GM10266 (cell line): ENCODE results near the gene EIF3L.

Experiments
- DNase-seq: peaks from one replicate; pipeline ENCODE4 v3.0.0; 2012; ENCODE audit errors: extremely low spot score
- TF ChIP-seq, protein P1 (sequence below): IDR thresholded peaks from 2 replicates; pipeline ENCODE4 v1.5.1; 2012; ENCODE audit warnings: mild to moderate bottlenecking, low read depth; ENCODE audit not compliant: control insufficient read depth, insufficient read depth; ENCODE audit errors: missing control alignments

The EIF3L gene

DNA sequence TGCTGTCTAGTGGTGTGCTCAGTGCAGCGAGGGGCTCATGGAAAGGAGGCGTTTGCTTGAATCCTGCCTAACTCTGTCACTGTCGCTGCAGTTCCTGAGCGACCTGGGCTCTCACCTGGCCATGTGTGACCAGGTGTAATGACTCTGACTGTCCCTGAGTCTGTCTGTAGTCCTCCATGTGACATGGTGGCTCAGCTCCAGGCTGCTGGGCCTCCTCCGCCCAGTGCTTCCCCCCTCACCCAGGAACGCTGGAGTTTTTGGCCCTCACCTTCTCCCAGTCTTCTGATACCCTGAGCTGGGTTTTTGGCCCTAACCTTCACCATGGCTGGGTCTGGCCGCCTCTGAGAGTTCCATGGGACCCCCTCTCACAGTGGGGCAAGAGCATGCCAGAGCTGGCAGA is 77.1 kb downstream of the EIF3L start:
- TF ChIP-seq, protein P1, sequence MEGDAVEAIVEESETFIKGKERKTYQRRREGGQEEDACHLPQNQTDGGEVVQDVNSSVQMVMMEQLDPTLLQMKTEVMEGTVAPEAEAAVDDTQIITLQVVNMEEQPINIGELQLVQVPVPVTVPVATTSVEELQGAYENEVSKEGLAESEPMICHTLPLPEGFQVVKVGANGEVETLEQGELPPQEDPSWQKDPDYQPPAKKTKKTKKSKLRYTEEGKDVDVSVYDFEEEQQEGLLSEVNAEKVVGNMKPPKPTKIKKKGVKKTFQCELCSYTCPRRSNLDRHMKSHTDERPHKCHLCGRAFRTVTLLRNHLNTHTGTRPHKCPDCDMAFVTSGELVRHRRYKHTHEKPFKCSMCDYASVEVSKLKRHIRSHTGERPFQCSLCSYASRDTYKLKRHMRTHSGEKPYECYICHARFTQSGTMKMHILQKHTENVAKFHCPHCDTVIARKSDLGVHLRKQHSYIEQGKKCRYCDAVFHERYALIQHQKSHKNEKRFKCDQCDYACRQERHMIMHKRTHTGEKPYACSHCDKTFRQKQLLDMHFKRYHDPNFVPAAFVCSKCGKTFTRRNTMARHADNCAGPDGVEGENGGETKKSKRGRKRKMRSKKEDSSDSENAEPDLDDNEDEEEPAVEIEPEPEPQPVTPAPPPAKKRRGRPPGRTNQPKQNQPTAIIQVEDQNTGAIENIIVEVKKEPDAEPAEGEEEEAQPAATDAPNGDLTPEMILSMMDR = no peak

DNA sequence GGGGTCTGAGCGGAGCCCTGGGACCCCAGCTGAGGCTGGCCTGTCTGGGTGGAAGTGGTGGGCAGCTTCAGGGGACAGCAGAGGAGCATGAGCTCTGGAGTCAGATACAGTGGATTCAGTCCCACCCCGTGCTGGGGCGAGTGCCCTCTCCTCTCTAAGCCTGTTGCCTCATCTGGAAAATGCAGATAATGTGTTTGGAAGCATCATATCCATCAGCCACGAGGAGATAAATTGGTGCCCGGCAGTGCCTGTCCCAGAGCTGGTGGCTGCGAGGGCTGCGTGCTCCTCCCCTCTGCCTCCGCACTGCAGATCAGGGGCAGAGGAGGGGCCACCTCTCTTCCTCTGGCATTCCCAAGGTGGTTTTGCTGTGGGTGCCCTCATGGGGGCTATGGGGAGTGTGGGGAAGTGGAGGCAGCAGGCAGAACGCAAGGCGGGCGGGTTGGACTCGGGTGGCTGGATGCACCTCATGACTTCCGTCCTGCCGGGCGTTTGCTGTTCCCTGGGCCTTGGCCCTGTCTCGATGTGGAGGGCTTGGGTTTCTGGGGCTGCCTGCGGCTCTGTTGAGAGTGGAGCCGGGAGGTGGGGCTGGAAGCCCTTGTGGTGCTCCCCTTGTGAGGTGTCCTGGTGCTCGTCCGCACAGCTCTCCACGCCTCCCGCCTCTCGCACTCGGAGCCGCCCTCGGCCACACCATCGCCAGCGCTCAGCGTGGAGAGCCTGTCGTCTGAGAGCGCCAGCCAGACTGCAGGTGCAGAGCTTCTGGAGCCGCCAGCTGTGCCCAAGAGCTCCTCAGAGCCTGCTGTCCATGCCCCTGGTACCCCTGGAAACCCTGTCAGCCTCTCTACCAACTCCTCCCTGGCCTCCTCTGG is 77.8 kb downstream of the EIF3L start:
- DNase-seq = no peak
- TF ChIP-seq, protein P1 = no peak

More for the DNA sequence above, 77.1 kb downstream of the EIF3L start:
- DNase-seq = no peak

DNA sequence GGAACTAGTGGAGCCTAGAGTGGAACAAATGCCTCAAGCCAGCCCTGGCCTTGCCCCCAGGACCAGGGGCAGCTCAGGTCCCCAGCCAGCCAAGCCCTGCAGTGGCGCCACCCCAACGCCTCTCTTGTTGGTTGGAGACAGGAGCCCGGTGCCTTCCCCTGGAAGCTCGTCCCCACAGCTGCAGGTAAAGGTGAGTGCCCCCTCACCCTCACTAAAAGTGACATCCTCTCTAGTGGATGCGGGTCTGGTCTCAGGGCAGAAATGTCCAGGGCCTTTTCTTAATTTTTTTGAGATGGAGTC is 78.4 kb downstream of the EIF3L start:
- TF ChIP-seq, protein P1 = no peak
- DNase-seq = no peak

DNA sequence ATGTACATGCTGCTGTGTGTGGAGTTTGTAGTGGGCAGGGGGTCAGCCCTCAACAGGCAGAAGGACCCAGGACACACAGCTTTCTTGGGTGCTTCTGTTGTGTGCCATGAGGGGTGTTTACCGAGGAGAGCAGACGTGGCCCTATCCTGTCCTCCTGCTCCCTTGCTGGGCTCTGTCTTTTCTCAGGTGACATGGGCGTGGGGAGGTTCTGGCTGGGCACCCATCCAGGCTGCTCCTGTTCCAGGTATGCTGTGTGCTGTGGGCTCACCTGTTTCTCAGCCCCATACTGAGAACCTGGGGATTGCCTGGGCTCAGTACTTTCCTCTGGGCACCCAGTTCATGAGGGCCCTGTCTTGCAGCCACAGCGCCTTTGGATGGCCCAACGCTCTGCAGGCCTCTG is 80.2 kb downstream of the EIF3L start:
- TF ChIP-seq, protein P1 = no peak

DNA sequence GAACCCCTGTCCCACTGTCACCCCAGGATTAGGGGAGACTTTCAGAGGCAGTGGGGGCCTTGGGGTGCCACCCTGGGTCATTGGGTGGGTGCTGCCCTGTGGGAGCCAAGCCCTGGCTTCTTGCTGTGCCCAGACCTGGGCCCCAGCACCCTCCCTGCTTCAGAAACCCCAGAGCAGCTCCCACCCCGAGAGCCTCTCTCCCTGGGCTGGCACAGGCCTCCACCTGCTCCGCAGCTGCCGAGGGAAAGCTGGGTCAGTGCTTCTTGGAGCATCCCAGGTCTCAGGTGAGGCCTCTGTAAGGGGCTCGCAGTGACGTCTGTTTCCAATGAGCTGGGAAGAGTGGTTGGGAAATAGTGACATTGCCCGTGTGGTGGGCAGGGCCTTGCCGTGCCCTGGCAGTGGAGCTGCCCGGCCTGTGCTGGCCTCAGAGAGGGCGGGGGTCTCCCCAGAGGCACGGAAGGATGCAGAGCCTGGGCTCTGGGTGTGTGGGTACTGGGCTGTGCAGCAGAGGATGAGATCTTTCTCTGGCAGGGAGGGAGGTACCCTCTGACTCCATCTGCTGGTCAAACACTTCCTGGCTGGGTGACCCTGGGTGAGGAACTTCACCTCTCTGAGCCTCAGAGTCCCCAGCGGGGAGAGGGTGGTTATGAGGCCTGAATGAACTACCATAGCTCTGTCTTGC is 81.2 kb downstream of the EIF3L start:
- peak; percentile 55 for DNase-seq
- TF ChIP-seq, protein P1 = peak; percentile 35

More for the DNA sequence above, 80.2 kb downstream of the EIF3L start:
- no peak for DNase-seq

DNA sequence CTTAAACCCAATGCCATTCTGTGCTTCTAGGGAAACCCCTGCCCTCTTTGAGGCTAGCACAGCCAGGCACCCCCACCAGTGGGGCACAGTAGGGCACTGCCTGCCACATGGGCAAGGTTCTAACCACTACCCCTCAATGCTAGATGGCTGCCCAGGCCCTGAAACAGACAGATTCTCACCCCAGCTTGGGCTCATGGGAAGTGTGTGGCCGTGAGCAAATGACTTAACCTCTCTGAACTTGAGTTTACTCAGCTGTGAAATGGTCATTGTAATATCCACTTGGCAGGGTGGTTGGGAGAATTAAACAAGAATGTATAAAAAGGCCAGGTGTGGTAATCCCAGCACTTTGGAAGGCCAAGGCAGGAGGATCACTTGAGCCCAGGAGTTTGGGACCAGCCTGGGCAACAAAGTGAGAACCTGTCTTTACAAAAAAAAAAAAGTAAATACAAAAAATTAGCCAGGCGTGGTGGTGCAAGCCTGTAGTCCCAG is 81.8 kb downstream of the EIF3L start:
- DNase-seq = no peak
- TF ChIP-seq, protein P1 = no peak
